GM19099 (cell line): ENCODE data around the gene MRGPRF.

Source experiments
- POLR2A ChIP-seq: IDR thresholded peaks from 3 replicates; pipeline ENCODE4 v1.6.1; 2011; ENCODE audit warnings: low read depth; ENCODE audit not compliant: insufficient read length; ENCODE audit errors: extremely low read depth

MRGPRF gene

GRCh38 chr11:69003301-69003865 lies 9.7 kb downstream of the MRGPRF start:
- TF ChIP-seq POLR2A = no peak

GRCh38 chr11:69002570-69003231 lies 10.3 kb downstream of the MRGPRF start:
- TF ChIP-seq POLR2A = no peak

DNA sequence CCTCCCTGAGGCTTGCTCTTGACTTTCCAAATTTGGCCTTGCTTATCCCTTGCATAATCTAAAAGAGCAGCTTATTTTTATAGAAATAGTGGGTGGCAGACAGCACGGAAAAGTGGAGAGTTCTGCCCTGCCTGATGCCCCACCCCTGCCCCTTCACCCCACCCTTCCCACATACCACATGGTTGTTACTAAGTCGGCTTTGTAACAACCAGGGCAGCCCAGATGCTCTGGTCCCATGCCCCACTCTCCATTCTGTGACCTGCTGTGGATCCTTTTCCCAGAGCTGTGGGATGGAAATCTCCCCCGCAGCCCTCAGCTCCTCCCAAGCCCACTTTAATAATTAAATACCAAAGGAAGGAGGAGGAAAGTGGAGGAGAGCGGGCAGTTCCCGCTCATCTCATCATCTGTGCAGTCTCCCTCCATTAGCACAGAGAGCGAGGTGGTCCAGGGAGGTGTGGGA lies 10.9 kb downstream of the MRGPRF start:
- TF ChIP-seq POLR2A = no peak

DNA sequence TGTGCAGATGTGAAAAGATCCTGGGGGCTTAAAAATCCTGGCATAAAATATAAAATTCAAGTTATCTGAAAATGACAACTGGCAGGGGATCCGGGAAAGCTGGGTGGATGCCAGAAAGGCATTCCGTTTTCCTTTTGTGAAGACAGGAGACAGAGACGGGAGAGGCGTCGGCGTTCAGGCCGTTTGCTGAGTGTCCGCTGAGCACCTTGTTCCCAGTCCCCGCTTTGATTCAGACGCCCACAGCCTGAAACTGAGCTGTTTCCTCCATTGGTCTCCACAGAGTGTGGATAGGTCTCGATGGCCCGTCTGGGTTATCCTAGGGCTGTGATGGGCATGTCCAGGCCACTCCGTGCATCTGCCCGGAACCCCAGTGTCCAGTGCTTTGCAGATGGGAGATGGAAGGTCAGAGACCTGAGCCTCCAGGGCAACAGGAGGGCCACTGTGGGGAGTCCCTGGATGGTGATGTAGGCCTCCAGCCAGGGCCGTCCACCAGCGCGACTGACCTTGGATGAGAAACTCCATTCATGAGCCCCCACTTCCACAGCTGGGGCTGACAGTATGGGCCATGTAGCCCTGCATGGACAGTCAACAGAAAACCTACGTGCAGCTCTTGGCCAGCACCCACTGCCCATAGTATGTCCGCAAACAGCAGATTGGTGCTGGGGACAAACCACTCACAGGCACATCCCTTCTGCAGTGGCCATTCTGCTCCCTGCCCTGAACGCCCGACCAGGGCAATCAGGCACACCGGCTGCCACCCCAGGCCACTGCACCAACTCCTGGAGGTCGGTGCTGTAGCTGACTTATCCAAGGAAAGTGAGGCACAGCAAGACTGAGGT lies 11.6 kb downstream of the MRGPRF start:
- no peak for TF ChIP-seq POLR2A

DNA sequence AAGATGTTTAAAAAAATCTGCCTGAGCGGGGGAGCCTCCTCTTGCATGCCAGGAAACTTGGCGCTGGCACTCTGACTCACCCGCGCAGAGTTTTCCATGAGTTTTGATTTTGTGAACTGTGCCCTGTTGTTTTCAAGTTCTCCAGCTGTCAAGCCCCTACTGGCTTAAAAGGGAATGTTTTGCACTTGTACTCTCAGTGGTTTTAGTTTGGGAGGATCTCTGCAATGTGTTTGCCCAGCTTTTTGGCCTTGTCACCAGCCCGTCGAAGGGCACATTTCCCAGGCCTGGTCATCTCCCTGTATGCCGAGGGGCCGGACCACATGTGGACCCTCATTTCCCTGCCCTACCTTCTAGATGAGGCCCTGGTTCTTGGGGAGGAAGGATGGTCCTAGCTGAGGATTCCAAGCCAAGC lies 12.2 kb downstream of the MRGPRF start:
- no peak for TF ChIP-seq POLR2A

GRCh38 chr11:69000391-69000790 lies 12.7 kb downstream of the MRGPRF start:
- TF ChIP-seq POLR2A = no peak

DNA sequence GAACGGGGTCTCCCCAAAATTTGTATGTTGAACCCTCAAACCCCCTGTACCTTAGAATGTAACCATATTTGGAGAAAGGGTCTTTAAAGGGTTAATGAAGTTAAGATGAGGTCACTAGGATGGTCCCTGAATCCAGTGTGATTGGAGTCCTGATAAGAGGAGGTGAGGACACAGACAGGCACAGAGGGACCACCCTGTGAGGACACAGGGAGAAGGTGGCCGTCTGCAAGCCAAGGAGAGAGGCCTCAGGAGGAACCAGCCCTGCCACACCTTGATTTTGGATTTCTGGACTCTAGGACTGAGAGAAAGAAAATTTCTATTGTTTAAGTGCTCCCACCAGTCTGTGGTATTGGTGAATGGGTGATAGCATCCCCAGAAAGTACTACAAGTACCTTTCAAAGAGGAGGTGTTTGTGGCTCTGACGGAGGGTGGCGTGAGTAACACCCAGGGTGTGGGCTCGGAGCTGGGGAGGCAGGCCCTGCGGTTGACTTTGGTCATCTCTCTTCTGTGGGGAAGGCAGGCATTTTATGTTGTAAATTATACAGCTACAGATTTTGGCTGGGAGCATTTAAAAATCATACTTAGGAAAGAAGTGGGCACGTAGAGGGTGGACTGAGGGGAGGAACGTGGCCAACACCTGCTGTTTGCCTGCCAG lies 13.8 kb downstream of the MRGPRF start:
- TF ChIP-seq POLR2A = no peak

DNA sequence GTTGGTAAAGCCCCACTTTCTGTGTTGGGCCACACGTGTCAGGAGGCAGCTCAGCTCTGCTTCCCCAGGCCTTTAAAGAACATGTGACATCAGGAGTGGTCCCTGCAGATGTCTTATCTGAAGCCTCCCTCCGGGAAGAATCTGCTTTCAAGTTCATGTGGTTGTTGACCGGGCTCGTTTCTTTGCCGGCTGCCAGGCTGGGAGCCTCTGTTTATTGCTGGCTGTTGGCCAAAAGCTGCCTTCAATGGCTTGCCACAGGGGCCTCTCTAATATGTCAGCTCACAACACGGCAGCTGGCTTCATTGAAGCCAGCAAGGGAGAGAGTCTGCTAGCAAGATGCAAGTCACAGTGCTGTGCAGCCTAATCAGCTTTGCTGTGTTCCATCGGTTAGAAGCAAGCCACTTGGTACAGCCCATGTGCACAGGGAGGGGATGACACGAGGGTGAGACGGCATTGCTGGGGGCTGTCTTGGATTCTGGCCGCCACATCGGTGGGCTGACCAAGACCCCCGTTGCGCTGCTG lies 14.6 kb downstream of the MRGPRF start:
- no peak for TF ChIP-seq POLR2A

GRCh38 chr11:68997995-68998348 lies 15.1 kb downstream of the MRGPRF start:
- no peak for TF ChIP-seq POLR2A

GRCh38 chr11:68997124-68997994 lies 15.7 kb downstream of the MRGPRF start:
- TF ChIP-seq POLR2A = no peak

- TF ChIP-seq POLR2A = no peak
Observed at GRCh38 chr11:68996376-68997123, 16.5 kb downstream of the MRGPRF start.

GRCh38 chr11:68994894-68995285 lies 18.2 kb downstream of the MRGPRF start:
- TF ChIP-seq POLR2A = no peak

GRCh38 chr11:68994161-68994893 lies 18.7 kb downstream of the MRGPRF start:
- no peak for TF ChIP-seq POLR2A
